Panc1 (cell line): ENCODE data around the gene TNRC6B.

Experiments used
- POLR2AphosphoS5 ChIP-seq: IDR thresholded peaks from 2 replicates; pipeline ENCODE4 v1.6.1; 2012; ENCODE audit warnings: mild to moderate bottlenecking, low read depth, low read length, moderate library complexity
- SIN3A ChIP-seq: IDR thresholded peaks from 2 replicates; pipeline ENCODE4 v1.6.1; 2012; ENCODE audit warnings: low read depth, mild to moderate bottlenecking, low read length, moderate library complexity, borderline replicate concordance; ENCODE audit not compliant: insufficient read depth
- TF ChIP-seq, protein P1 (sequence below): fragments of 450-650 bp; IDR thresholded peaks from 2 replicates; pipeline ENCODE4 v1.5.1; 2017; ENCODE audit warnings: mild to moderate bottlenecking
- TF ChIP-seq, protein P2 (sequence below), 2 experiments: IDR thresholded peaks; 2 replicates each; pipeline ENCODE4 v1.6.1; 2011 to 2012; ENCODE audit warnings: low read depth in 2 of 2, control low read depth in 1 of 2, low read length in 1 of 2, mild to moderate bottlenecking in 1 of 2, moderate library complexity in 1 of 2; ENCODE audit not compliant: insufficient read depth in 1 of 2

DNA sequence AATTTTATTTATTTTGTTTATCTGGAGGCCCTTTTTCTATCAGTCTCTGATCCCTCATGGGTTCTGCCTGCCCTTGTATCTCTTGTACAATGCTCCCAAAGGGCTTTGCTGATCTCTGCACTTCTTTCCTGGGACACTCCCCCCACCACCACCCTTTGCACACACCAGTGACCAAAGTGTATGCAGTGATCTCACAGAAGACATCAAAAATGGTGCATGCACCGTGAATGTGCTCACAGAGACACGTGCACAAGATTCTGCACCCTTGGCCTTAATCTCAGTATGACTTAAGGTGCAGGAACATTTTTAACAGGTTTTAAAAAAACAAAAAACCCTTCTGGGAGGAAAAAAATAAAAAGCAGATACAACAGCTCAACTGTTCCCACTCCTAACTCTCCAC, 156.3 kb downstream of the TNRC6B start:
- TF ChIP-seq POLR2AphosphoS5 = no peak
- TF ChIP-seq, protein P1, sequence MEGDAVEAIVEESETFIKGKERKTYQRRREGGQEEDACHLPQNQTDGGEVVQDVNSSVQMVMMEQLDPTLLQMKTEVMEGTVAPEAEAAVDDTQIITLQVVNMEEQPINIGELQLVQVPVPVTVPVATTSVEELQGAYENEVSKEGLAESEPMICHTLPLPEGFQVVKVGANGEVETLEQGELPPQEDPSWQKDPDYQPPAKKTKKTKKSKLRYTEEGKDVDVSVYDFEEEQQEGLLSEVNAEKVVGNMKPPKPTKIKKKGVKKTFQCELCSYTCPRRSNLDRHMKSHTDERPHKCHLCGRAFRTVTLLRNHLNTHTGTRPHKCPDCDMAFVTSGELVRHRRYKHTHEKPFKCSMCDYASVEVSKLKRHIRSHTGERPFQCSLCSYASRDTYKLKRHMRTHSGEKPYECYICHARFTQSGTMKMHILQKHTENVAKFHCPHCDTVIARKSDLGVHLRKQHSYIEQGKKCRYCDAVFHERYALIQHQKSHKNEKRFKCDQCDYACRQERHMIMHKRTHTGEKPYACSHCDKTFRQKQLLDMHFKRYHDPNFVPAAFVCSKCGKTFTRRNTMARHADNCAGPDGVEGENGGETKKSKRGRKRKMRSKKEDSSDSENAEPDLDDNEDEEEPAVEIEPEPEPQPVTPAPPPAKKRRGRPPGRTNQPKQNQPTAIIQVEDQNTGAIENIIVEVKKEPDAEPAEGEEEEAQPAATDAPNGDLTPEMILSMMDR = no peak
- TF ChIP-seq, protein P2, sequence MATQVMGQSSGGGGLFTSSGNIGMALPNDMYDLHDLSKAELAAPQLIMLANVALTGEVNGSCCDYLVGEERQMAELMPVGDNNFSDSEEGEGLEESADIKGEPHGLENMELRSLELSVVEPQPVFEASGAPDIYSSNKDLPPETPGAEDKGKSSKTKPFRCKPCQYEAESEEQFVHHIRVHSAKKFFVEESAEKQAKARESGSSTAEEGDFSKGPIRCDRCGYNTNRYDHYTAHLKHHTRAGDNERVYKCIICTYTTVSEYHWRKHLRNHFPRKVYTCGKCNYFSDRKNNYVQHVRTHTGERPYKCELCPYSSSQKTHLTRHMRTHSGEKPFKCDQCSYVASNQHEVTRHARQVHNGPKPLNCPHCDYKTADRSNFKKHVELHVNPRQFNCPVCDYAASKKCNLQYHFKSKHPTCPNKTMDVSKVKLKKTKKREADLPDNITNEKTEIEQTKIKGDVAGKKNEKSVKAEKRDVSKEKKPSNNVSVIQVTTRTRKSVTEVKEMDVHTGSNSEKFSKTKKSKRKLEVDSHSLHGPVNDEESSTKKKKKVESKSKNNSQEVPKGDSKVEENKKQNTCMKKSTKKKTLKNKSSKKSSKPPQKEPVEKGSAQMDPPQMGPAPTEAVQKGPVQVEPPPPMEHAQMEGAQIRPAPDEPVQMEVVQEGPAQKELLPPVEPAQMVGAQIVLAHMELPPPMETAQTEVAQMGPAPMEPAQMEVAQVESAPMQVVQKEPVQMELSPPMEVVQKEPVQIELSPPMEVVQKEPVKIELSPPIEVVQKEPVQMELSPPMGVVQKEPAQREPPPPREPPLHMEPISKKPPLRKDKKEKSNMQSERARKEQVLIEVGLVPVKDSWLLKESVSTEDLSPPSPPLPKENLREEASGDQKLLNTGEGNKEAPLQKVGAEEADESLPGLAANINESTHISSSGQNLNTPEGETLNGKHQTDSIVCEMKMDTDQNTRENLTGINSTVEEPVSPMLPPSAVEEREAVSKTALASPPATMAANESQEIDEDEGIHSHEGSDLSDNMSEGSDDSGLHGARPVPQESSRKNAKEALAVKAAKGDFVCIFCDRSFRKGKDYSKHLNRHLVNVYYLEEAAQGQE (IDR thresholded peaks at IDR 0.05; ENCODE audit: insufficient read depth in 1 of 2, low read depth in 2 of 2, low read length in 1 of 2) = no peak
- no peak for TF ChIP-seq SIN3A
